ENCODE measurements around the gene ZSCAN21. TPM values are rescaled to one million over a fixed set of nuclear protein-coding genes. Genes with fewer than 3 reads are reported as not detected.

The ZSCAN21 gene
- total RNA-seq, 4 donors from 2014 or later = 14.0 to 23.8 (median 19.2) TPM

DNA sequence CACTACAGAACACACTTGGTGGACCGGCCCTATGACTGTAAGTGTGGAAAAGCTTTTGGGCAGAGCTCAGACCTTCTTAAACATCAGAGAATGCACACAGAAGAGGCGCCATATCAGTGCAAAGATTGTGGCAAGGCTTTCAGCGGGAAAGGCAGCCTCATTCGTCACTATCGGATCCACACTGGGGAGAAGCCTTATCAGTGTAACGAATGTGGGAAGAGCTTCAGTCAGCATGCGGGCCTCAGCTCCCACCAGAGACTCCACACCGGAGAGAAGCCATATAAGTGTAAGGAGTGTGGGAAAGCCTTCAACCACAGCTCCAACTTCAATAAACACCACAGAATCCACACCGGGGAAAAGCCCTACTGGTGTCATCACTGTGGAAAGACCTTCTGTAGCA lies 14.6 kb downstream of the ZSCAN21 start:
- Histone ChIP-seq H3K9me3 (no peaks in the 10 kb centered on the region), H3K36me3 (peaks cover 11 to 13% of the 10 kb centered on the region in 2 donors), H3K4me3 (replicated peaks in 1 of 3) (no peak overlapping the region), H3K4me1 (no peaks in the 10 kb centered on the region), H3K27me3 (no peaks in the 10 kb centered on the region), H3K27ac (no peak overlapping the region)
- DNase-seq = no peak
- TF ChIP-seq, protein P1, sequence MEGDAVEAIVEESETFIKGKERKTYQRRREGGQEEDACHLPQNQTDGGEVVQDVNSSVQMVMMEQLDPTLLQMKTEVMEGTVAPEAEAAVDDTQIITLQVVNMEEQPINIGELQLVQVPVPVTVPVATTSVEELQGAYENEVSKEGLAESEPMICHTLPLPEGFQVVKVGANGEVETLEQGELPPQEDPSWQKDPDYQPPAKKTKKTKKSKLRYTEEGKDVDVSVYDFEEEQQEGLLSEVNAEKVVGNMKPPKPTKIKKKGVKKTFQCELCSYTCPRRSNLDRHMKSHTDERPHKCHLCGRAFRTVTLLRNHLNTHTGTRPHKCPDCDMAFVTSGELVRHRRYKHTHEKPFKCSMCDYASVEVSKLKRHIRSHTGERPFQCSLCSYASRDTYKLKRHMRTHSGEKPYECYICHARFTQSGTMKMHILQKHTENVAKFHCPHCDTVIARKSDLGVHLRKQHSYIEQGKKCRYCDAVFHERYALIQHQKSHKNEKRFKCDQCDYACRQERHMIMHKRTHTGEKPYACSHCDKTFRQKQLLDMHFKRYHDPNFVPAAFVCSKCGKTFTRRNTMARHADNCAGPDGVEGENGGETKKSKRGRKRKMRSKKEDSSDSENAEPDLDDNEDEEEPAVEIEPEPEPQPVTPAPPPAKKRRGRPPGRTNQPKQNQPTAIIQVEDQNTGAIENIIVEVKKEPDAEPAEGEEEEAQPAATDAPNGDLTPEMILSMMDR (IDR thresholded peaks at IDR 0.05) = no peak
- no peak for TF ChIP-seq POLR2A (IDR thresholded peaks at IDR 0.05)
- intact Hi-C loops (cut with DNase I) = no loop called here
- WGBS, 2 donors = 84 to 87% methylated on average over 9 of the region's 9 CpGs

DNA sequence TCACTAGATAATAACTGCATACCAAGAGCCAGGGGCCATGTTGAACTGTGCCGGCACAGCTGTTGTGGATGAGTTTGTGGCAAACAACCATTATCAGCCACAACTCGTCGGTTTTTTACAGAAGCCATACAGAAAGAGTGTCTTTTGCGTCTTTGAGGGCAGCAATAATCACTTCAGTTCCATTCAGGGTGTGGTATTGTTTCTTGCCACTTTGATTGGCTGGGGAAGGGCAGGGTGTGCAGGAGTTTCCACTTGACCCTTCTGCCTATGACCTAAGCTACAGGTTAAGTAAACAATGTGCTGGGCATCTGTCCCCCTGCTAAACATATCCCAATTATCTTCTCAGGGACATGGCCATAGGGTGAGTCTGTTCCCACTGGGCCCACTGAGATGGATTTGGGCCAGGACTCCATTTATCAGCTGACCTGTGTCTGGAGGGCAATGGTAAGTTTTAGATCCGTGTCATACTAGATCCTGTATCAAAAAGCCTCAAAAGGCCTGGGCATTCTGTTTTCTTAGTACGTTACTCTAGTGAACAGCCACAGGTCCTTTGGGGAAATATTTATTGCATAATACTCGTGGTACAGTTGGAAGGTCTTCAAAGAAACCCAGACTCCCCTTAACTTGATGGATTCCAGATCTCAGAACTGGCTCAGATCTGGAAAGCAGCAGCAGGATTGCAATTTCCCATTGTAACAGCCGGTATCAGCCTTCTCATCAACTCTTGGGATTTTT lies 16.0 kb downstream of the ZSCAN21 start:
- no peaks in the 10 kb centered on the region for H3K4me1 ChIP-seq
- TF ChIP-seq, protein P1 (IDR thresholded peaks at IDR 0.05) = no peak
- TF ChIP-seq POLR2A (IDR thresholded peaks at IDR 0.05) = no peak
- no peak overlapping the region for H3K27ac ChIP-seq
- no peak for DNase-seq
- H3K9me3 ChIP-seq = no peaks in the 10 kb centered on the region
- intact Hi-C loops (cut with DNase I) = no loop called here
- H3K4me3 ChIP-seq (replicated peaks in 1 of 3) = no peak overlapping the region
- H3K27me3 ChIP-seq = no peaks in the 10 kb centered on the region
- peaks cover 16 to 20% of the 10 kb centered on the region in 2 donors for H3K36me3 ChIP-seq
- 61 to 67% methylated on average over 8 of the region's 8 CpGs for WGBS, 2 donors

DNA sequence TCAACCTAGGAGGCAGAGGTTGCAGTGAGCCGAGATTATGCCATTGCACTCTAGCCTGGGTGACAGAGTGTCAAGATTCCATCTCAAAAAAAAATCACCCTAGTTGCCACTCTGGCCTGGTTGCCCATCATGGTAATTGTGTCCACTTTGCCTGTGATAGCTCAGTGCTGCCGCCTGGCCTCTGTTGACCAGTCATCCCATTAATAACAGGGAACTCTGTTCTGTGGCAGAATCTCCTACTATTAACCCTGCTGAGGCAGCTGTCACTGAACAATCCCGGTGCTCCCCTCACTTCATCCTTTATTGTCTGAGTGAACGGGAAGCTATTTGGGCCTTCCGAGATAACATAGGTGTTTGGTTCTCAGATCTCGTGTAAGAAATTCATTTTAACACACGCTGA lies 17.4 kb downstream of the ZSCAN21 start:
- H3K4me3 ChIP-seq (replicated peaks in 1 of 3) = no peak overlapping the region
- peaks cover 29 to 34% of the 10 kb centered on the region in 2 donors for H3K36me3 ChIP-seq
- H3K27me3 ChIP-seq = no peaks in the 10 kb centered on the region
- WGBS, 2 donors = 93 to 95% methylated on average over 7 of the region's 7 CpGs
- no peaks in the 10 kb centered on the region for H3K4me1 ChIP-seq
- DNase-seq = no peak
- no peak for TF ChIP-seq POLR2A (IDR thresholded peaks at IDR 0.05)
- TF ChIP-seq, protein P1 (IDR thresholded peaks at IDR 0.05) = no peak
- no peaks in the 10 kb centered on the region for H3K9me3 ChIP-seq
- H3K27ac ChIP-seq = no peak overlapping the region
- intact Hi-C loops (cut with DNase I) = no loop called here

DNA sequence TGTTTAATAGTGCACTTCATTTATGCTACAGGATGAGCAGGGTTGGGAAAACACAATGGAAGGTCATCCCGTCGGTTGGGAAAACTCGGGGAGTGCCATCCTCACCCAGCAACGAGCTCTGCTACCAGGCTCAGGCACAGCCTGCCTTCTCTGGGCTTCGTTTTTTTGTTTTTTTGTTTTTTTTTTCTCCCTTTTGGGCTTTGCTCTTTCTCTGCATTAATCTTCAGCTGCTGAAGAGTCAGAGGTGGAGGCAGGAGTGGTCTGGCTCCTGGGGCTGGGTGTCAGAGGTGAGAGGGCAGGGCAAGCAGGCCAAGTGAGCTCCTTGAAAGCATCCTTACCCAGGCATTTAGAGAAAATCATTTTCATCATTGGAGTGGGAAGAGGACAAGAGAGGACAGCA lies 20.4 kb downstream of the ZSCAN21 start:
- no peak overlapping the region for H3K4me3 ChIP-seq (replicated peaks in 1 of 3)
- H3K27me3 ChIP-seq = no peaks in the 10 kb centered on the region
- intact Hi-C loops (cut with DNase I) = no loop called here
- H3K36me3 ChIP-seq = peaks cover 49 to 53% of the 10 kb centered on the region in 2 donors
- no peaks in the 10 kb centered on the region for H3K9me3 ChIP-seq
- no peak for DNase-seq
- 88 to 97% methylated on average over 5 of the region's 5 CpGs for WGBS, 2 donors
- H3K4me1 ChIP-seq = no peaks in the 10 kb centered on the region
- TF ChIP-seq POLR2A (IDR thresholded peaks at IDR 0.05) = no peak
- TF ChIP-seq, protein P1 (IDR thresholded peaks at IDR 0.05) = no peak
- H3K27ac ChIP-seq = no peak overlapping the region

DNA sequence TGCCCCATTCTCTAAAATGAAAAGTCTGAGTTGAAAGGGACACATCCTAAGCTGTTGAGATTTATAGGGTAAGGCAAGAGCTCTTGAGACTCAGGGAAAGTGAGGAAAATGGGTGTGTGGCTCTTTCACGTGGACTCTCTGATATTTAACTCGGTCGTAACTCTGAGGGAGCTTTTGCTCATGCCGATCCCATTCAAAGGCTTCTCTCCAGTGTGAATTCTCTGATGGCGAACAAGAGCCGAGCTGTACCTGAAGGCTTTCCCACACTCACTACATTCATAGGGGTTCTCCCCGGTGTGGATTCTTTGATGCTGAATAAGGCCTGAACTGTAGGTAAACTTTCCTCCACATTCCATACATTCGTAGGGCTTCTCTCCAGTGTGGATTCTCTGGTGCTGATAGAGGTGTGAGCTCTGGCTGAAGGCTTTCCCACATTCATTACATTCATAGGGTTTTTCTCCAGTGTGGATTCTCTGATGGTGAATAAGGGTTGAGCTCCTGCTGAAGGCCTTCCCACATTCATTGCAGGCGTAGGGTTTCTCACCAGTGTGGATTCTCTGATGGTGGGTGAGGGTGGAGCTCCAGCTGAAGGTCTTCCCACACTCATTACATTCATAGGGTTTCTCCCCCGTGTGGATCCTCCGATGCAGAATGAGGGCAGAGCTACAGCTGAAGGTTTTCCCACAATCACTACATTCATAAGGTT lies 21.6 kb downstream of the ZSCAN21 start:
- no peak for DNase-seq
- intact Hi-C loops (cut with DNase I) = no loop called here

More for the DNA sequence above, 21.6 kb downstream of the ZSCAN21 start:
- no peaks in the 10 kb centered on the region for H3K4me1 ChIP-seq
- 96 to 98% methylated on average over 11 of the region's 11 CpGs for WGBS, 2 donors
- H3K27ac ChIP-seq = no peak overlapping the region
- no peak overlapping the region for H3K4me3 ChIP-seq (replicated peaks in 1 of 3)
- TF ChIP-seq, protein P1 (IDR thresholded peaks at IDR 0.05) = no peak
- TF ChIP-seq POLR2A (IDR thresholded peaks at IDR 0.05) = no peak
- H3K9me3 ChIP-seq = no peaks in the 10 kb centered on the region
- no peaks in the 10 kb centered on the region for H3K27me3 ChIP-seq
- peaks cover 60 to 65% of the 10 kb centered on the region in 2 donors for H3K36me3 ChIP-seq

All from thyroid gland (tissue), 4 donors.